Trophoblast cell (in vitro differentiated cells and primary cell): ENCODE results near the gene APLP2.

Source experiments
- DNase-seq, 2 donors: peaks; one replicate each; pipeline ENCODE4 v3.0.0-alpha.2; 2016
- H2AFZ ChIP-seq: 2 replicates; pipeline ENCODE4 v1.6.1; 2013; ENCODE audit warnings: low read length, moderate library complexity, mild to moderate bottlenecking; ENCODE audit not compliant: insufficient read depth, poor library complexity
- H2AK5ac ChIP-seq: 2 replicates; pipeline ENCODE4 v1.6.1; 2013; ENCODE audit warnings: mild to moderate bottlenecking, low read length
- H2BK120ac ChIP-seq: 2 replicates; pipeline ENCODE4 v1.6.1; 2013; ENCODE audit warnings: low read length, mild to moderate bottlenecking, moderate library complexity; ENCODE audit not compliant: insufficient read depth, poor library complexity
- H2BK12ac ChIP-seq: 2 replicates; pipeline ENCODE4 v1.6.1; 2013; ENCODE audit warnings: mild to moderate bottlenecking, low read length, moderate library complexity
- H2BK5ac ChIP-seq: 2 replicates; pipeline ENCODE4 v1.6.1; 2013; ENCODE audit warnings: low read length, low read depth, moderate library complexity, mild to moderate bottlenecking; ENCODE audit not compliant: poor library complexity
- H3K14ac ChIP-seq: 2 replicates; pipeline ENCODE4 v1.6.1; 2013; ENCODE audit warnings: mild to moderate bottlenecking, low read length
- H3K18ac ChIP-seq: 2 replicates; pipeline ENCODE4 v1.6.1; 2013; ENCODE audit warnings: mild to moderate bottlenecking, low read length
- H3K23ac ChIP-seq: 2 replicates; pipeline ENCODE4 v1.6.1; 2013; ENCODE audit warnings: low read length
- H3K27ac ChIP-seq: 2 replicates; pipeline ENCODE4 v1.5.1; 2013; ENCODE audit warnings: low read depth, mild to moderate bottlenecking, inconsistent platforms, low read length, moderate library complexity
- H3K27me3 ChIP-seq: 2 replicates; pipeline ENCODE4 v1.6.1; 2013; ENCODE audit warnings: inconsistent platforms, mild to moderate bottlenecking, low read length, moderate library complexity; ENCODE audit not compliant: insufficient read depth
- H3K36me3 ChIP-seq, 2 experiments: 1 replicate in 1 of 2; 2 replicates in 1 of 2; pipeline ENCODE4 v1.6.1; 2013; ENCODE audit warnings: low read length in 2 of 2, mild to moderate bottlenecking in 2 of 2, moderate library complexity in 1 of 2; ENCODE audit not compliant: insufficient read depth in 2 of 2, control insufficient read depth in 1 of 2
- H3K4ac ChIP-seq: 2 replicates; pipeline ENCODE4 v1.6.1; 2013; ENCODE audit warnings: low read depth, mild to moderate bottlenecking, low read length, moderate library complexity
- H3K4me1 ChIP-seq, 2 experiments: 1 replicate in 1 of 2; 2 replicates in 1 of 2; pipeline ENCODE4 v1.6.1; 2013; ENCODE audit warnings: low read length in 2 of 2, mild to moderate bottlenecking in 2 of 2, moderate library complexity in 1 of 2; ENCODE audit not compliant: insufficient read depth in 2 of 2, control insufficient read depth in 1 of 2
- H3K4me2 ChIP-seq: 2 replicates; pipeline ENCODE4 v1.6.1; 2013; ENCODE audit warnings: inconsistent platforms, mild to moderate bottlenecking, low read length, moderate library complexity
- H3K4me3 ChIP-seq: 2 replicates; pipeline ENCODE4 v1.5.1; 2013; ENCODE audit warnings: mild to moderate bottlenecking, low read depth, low read length, inconsistent platforms
- H3K79me1 ChIP-seq: one replicate; pipeline ENCODE4 v1.6.1; 2013; ENCODE audit warnings: low read length
- H3K79me2 ChIP-seq: 2 replicates; pipeline ENCODE4 v1.6.1; 2013; ENCODE audit warnings: low read length, mild to moderate bottlenecking; ENCODE audit not compliant: control insufficient read depth, insufficient read depth, poor library complexity
- H3K9ac ChIP-seq: 2 replicates; pipeline ENCODE4 v1.6.1; 2013; ENCODE audit warnings: mild to moderate bottlenecking, low read length
- H3K9me3 ChIP-seq: 2 replicates; pipeline ENCODE4 v1.6.1; 2013; ENCODE audit warnings: low read depth, mild to moderate bottlenecking, control low read depth, inconsistent platforms, low read length; ENCODE audit not compliant: insufficient read depth
- H4K12ac ChIP-seq: 2 replicates; pipeline ENCODE4 v1.6.1; 2013; ENCODE audit warnings: low read depth, mild to moderate bottlenecking, low read length, moderate library complexity
- H4K8ac ChIP-seq: 2 replicates; pipeline ENCODE4 v1.6.1; 2013; ENCODE audit warnings: low read depth, mild to moderate bottlenecking, low read length, moderate library complexity
- H4K91ac ChIP-seq: one replicate; pipeline ENCODE4 v1.6.1; 2013; ENCODE audit warnings: low read depth, mild to moderate bottlenecking, low read length, moderate library complexity
- WGBS: extraction: QIAGEN DNeasy Blood & Tissue Kit; methylation state at CpG from one replicate; pipeline ENCODE4 v1.1.7; 2013; ENCODE audit warnings: missing lambda C conversion rate; ENCODE audit not compliant: insufficient read length, insufficient coverage; ENCODE audit errors: extremely low coverage; 5-methylcytosine and 5-hydroxymethylcytosine counted together

APLP2 gene

DNA sequence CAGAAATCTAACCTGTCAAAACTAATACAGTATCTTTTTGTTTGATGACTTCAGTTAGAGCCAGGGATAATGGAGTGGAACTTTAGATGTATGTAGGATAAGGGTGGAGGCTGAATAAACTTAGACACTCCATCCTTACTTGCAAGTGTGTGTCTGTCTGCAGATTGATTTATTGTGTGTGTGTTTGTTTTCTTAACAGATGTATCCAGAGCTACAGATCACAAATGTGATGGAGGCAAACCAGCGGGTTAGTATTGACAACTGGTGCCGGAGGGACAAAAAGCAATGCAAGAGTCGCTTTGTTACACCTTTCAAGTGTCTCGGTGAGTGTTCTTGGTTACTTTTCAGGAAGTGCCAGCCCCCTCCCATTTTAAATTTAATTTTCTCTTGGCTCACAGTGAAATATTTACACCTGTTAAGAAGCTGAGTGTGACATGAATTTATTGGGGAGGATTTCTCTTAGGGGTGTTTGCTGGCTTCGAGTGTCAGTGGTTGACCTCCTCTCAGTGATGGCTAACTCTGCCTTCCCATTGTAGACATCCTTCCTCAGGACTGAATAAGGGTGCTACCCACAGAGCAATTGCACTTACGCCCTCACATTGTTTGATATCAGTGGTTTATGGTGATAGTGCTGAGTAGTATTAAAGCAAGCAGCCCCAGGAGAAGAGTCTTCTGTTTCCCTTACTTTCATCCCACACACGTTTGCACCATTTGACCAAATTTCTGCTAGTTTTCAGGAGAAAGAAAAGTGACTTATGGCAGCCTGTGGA lies 40.8 kb downstream of the APLP2 start:
- Histone ChIP-seq H3K9me3 (no peaks in the 10 kb centered on the region), H3K4me3 (no peak overlapping the region), H2AK5ac (no peak overlapping the region), H3K79me1 (no peaks in the 10 kb centered on the region), H2BK5ac (no peak overlapping the region), H3K18ac (no peak overlapping the region), H3K14ac (no peak overlapping the region), H3K9ac (no peak overlapping the region), H2BK12ac (no peak overlapping the region), H4K91ac (no peak overlapping the region), H3K4me2 (no peak overlapping the region), H3K4me1 (no peaks in the 10 kb centered on the region), H3K27ac (no peak overlapping the region), H3K36me3 (peaks cover 4 to 22% of the 10 kb centered on the region in 2 experiments), H3K79me2 (no peaks in the 10 kb centered on the region), H4K8ac (no peak overlapping the region), H3K27me3 (no peaks in the 10 kb centered on the region), H2BK120ac (no peak overlapping the region), H3K4ac (no peak overlapping the region), H2AFZ (no peak overlapping the region), H4K12ac (no peak overlapping the region), H3K23ac (no peak overlapping the region)
- no CpG with 5 or more reads among the region's 7 CpGs for WGBS
- no peak for DNase-seq

- Histone ChIP-seq H3K18ac (no peak overlapping the region), H4K12ac (no peak overlapping the region), H2AFZ (no peak overlapping the region), H3K27ac (no peak overlapping the region), H3K4me1 (no peaks in the 10 kb centered on the region), H3K9ac (no peak overlapping the region), H3K36me3 (peaks cover 7 to 25% of the 10 kb centered on the region in 2 experiments), H4K91ac (no peak overlapping the region), H2BK120ac (no peak overlapping the region), H3K23ac (no peak overlapping the region), H3K9me3 (no peaks in the 10 kb centered on the region), H2BK12ac (no peak overlapping the region), H3K4me3 (no peak overlapping the region), H3K79me1 (no peaks in the 10 kb centered on the region), H3K14ac (no peak overlapping the region), H3K27me3 (no peaks in the 10 kb centered on the region), H2AK5ac (no peak overlapping the region), H2BK5ac (no peak overlapping the region), H3K79me2 (no peaks in the 10 kb centered on the region), H3K4me2 (no peak overlapping the region), H3K4ac (no peak overlapping the region), H4K8ac (no peak overlapping the region)
- WGBS, result no CpG with 5 or more reads among the region's 10 CpGs
- DNase-seq, result peak; percentile 50 to 81
These were observed 42.6 kb downstream of the APLP2 start for GRCh38 chr11:130112071-130112830.

DNA sequence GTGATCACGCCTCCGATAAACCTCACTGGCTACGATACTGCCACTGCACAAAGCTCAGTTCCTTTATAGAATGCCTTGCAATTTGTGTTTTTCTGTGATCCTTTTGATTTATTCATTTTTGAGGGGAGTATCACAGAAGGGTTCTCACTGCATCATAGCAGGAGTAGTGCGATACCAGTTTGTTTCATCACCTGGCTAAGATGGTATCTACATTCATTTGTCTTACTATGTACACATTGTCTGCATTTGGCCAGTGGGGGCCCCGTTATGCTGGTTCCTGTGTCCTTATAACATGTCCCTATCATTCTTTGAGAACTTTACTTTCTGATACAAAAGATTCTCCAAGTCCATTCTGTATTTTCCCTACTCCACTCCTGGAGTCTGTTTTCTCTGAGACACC lies 44.6 kb downstream of the APLP2 start:
- Histone ChIP-seq H3K9ac (no peak overlapping the region), H3K4me2 (no peak overlapping the region), H2BK5ac (no peak overlapping the region), H4K12ac (no peak overlapping the region), H3K4me1 (no peaks in the 10 kb centered on the region), H2AK5ac (no peak overlapping the region), H4K8ac (no peak overlapping the region), H3K79me1 (no peaks in the 10 kb centered on the region), H3K18ac (no peak overlapping the region), H2BK120ac (no peak overlapping the region), H3K27me3 (no peaks in the 10 kb centered on the region), H3K4ac (no peak overlapping the region), H3K79me2 (no peaks in the 10 kb centered on the region), H3K14ac (no peak overlapping the region), H3K9me3 (no peaks in the 10 kb centered on the region), H3K27ac (no peak overlapping the region), H3K36me3 (peaks cover 7 to 31% of the 10 kb centered on the region in 2 experiments), H4K91ac (no peak overlapping the region), H3K23ac (no peak overlapping the region), H2AFZ (no peak overlapping the region), H2BK12ac (no peak overlapping the region), H3K4me3 (no peak overlapping the region)
- no CpG with 5 or more reads among the region's 5 CpGs for WGBS
- DNase-seq, result no peak

- no peaks in the 10 kb centered on the region for H3K9me3 ChIP-seq
- no peak overlapping the region for H3K4me3 ChIP-seq
- no peak overlapping the region for H4K91ac ChIP-seq
- H2BK5ac ChIP-seq, result no peak overlapping the region
- H3K79me2 ChIP-seq, result no peaks in the 10 kb centered on the region
- no peaks in the 10 kb centered on the region for H3K79me1 ChIP-seq
- no peaks in the 10 kb centered on the region for H3K27me3 ChIP-seq
- peaks cover 7 to 30% of the 10 kb centered on the region in 2 experiments for H3K36me3 ChIP-seq
- no peak overlapping the region for H4K12ac ChIP-seq
- DNase-seq, result no peak
- H3K4me2 ChIP-seq, result no peak overlapping the region
- no peak overlapping the region for H3K27ac ChIP-seq
- no peak overlapping the region for H3K4ac ChIP-seq
- no peak overlapping the region for H3K18ac ChIP-seq
- H2AK5ac ChIP-seq, result no peak overlapping the region
- H3K23ac ChIP-seq, result no peak overlapping the region
- no peaks in the 10 kb centered on the region for H3K4me1 ChIP-seq
- WGBS, result no CpG with 5 or more reads among the region's 4 CpGs
- no peak overlapping the region for H3K14ac ChIP-seq
- H3K9ac ChIP-seq, result no peak overlapping the region
- H4K8ac ChIP-seq, result no peak overlapping the region
- H2BK120ac ChIP-seq, result no peak overlapping the region
- no peak overlapping the region for H2AFZ ChIP-seq
- no peak overlapping the region for H2BK12ac ChIP-seq
These were observed 45.0 kb downstream of the APLP2 start for GRCh38 chr11:130114726-130115125.
